Vagina (tissue), 2 donors: Measurements from ENCODE around the gene NTM. TPM values are rescaled to one million over a fixed set of nuclear protein-coding genes. Genes with fewer than 3 reads are reported as not detected.

Source experiments
- DNase-seq, 2 donors: peaks; one replicate each; pipeline ENCODE4 v3.0.0-alpha.2; 2017; ENCODE audit errors: extremely low spot score in 2 of 2
- H3K27ac ChIP-seq: fragments of 200-600 bp; sonication (generic); one replicate; pipeline ENCODE4 v1.5.1; 2019
- H3K27me3 ChIP-seq: fragments of 200-600 bp; sonication (generic); one replicate; pipeline ENCODE4 v1.5.1; 2019
- H3K36me3 ChIP-seq, 2 donors: fragments of 200-600 bp; sonication (generic); one replicate each; pipeline ENCODE4 v1.5.1; 2017 to 2019
- H3K4me1 ChIP-seq: fragments of 200-600 bp; sonication (generic); one replicate; pipeline ENCODE4 v1.5.1; 2019
- H3K4me3 ChIP-seq, 2 donors: fragments of 200-600 bp; sonication (generic); 1 replicate in 1 of 2; 2 replicates in 1 of 2; pipeline ENCODE4 v1.5.1; 2016 to 2019
- H3K9me3 ChIP-seq: fragments of 200-600 bp; sonication (generic); one replicate; pipeline ENCODE4 v1.5.1; 2019
- POLR2A ChIP-seq, 2 donors: fragments of 450-650 bp; IDR thresholded peaks; one replicate each; pipeline ENCODE4 v1.6.1; 2017; ENCODE audit warnings: antibody characterized with exemption in 2 of 2, mild to moderate bottlenecking in 2 of 2, moderate library complexity in 2 of 2
- POLR2AphosphoS5 ChIP-seq, 2 donors: sonication (generic); formaldehyde crosslinking; IDR thresholded peaks; one replicate each; pipeline ENCODE4 v1.9.0; 2017; ENCODE audit warnings: antibody characterized with exemption in 2 of 2, mild to moderate bottlenecking in 2 of 2, low read depth in 1 of 2; ENCODE audit not compliant: insufficient read depth in 1 of 2
- intact Hi-C: fragments of 100-400 bp; cut with DNase I; formaldehyde crosslinking; loops from one replicate; pipeline ENCODE4 v1.15.1; 2023
- total RNA-seq: library from RNA; depleted of rRNA; stranded (reverse); fragments of >200 nt; gene quantifications from one replicate; pipeline ENCODE4 v1.2.3, GENCODE V29; 2016
- TF ChIP-seq, protein P1 (sequence below), 3 experiments: fragments of 450-650 bp in 2 of 3; fragments of 200-600 bp in 1 of 3; sonication (generic) in 1 of 3; IDR thresholded peaks; one replicate each; pipeline ENCODE4 v1.5.1; 2017 to 2019; ENCODE audit warnings: antibody characterized with exemption in 3 of 3, mild to moderate bottlenecking in 2 of 3, moderate library complexity in 2 of 3

The NTM gene
- total RNA-seq, 1 donor from 2014 or later = 4.2 TPM

GRCh38 chr11:131499199-131499598 lies 128.8 kb downstream of the NTM start:
- DNase-seq = no peak
- H3K27me3 ChIP-seq = no peaks in the 10 kb centered on the region
- TF ChIP-seq POLR2AphosphoS5 (IDR thresholded peaks at IDR 0.05; ENCODE audit: insufficient read depth in 1 of 2, low read depth in 1 of 2) (no peak), POLR2A (IDR thresholded peaks at IDR 0.05) (no peak)
- TF ChIP-seq, protein P1, sequence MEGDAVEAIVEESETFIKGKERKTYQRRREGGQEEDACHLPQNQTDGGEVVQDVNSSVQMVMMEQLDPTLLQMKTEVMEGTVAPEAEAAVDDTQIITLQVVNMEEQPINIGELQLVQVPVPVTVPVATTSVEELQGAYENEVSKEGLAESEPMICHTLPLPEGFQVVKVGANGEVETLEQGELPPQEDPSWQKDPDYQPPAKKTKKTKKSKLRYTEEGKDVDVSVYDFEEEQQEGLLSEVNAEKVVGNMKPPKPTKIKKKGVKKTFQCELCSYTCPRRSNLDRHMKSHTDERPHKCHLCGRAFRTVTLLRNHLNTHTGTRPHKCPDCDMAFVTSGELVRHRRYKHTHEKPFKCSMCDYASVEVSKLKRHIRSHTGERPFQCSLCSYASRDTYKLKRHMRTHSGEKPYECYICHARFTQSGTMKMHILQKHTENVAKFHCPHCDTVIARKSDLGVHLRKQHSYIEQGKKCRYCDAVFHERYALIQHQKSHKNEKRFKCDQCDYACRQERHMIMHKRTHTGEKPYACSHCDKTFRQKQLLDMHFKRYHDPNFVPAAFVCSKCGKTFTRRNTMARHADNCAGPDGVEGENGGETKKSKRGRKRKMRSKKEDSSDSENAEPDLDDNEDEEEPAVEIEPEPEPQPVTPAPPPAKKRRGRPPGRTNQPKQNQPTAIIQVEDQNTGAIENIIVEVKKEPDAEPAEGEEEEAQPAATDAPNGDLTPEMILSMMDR (IDR thresholded peaks at IDR 0.05) = no peak
- H3K27ac ChIP-seq = no peak overlapping the region
- H3K36me3 ChIP-seq = no peaks in the 10 kb centered on the region
- intact Hi-C loops = no loop called here
- H3K4me3 ChIP-seq = no peak overlapping the region
- no peaks in the 10 kb centered on the region for H3K4me1 ChIP-seq
- no peaks in the 10 kb centered on the region for H3K9me3 ChIP-seq

GRCh38 chr11:131503017-131503416 lies 132.6 kb downstream of the NTM start:
- no peaks in the 10 kb centered on the region for H3K36me3 ChIP-seq
- no peak for TF ChIP-seq POLR2AphosphoS5 (IDR thresholded peaks at IDR 0.05; ENCODE audit: insufficient read depth in 1 of 2, low read depth in 1 of 2)
- no peak for TF ChIP-seq POLR2A (IDR thresholded peaks at IDR 0.05)
- H3K27me3 ChIP-seq = no peaks in the 10 kb centered on the region
- H3K27ac ChIP-seq = no peak overlapping the region
- no peak for DNase-seq
- no peaks in the 10 kb centered on the region for H3K9me3 ChIP-seq
- intact Hi-C loops = no loop called here
- H3K4me1 ChIP-seq = no peaks in the 10 kb centered on the region
- no peak overlapping the region for H3K4me3 ChIP-seq

DNA sequence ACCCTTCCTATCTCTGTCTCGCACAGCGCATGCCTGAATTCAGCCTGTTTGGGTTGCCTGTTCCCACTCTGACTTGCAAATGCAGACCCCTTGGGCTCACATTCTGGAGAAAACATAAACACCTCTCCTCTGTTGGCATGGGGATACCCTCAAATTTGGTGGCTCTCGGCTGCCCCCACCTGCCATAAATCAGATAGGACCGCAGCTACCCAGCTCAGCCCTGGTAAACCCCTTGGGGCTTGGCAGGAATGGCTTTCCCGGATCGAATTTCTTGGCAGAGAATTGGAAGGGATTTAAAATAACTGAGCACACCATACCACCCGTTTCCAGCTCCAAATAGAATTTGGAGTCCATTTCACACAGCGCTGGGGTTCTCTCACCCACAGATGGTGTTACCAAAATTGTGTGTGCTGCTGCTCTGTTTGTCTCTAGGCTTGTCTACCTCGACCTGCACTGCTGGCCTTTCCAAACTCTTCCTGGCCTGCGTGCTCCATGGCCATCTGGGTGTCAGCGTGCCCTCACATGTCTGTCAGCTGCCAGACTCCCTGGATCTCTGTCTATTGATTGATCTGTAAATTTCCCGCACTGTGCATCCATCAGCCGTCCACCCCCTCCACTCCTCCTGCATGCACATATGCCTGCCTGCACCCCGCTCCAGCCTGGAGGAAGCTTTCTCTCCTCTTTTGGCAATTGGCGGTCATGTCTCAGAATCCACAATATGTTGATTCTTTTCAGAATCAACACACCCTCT lies 134.0 kb downstream of the NTM start:
- intact Hi-C loops = no loop called here
- H3K27me3 ChIP-seq = no peaks in the 10 kb centered on the region

GRCh38 chr11:131506348-131506747 lies 135.9 kb downstream of the NTM start:
- H3K27ac ChIP-seq = no peak overlapping the region
- TF ChIP-seq POLR2A (IDR thresholded peaks at IDR 0.05) = no peak
- TF ChIP-seq, protein P1 (IDR thresholded peaks at IDR 0.05) = no peak
- TF ChIP-seq POLR2AphosphoS5 (IDR thresholded peaks at IDR 0.05; ENCODE audit: insufficient read depth in 1 of 2, low read depth in 1 of 2) = no peak
- H3K9me3 ChIP-seq = no peaks in the 10 kb centered on the region
- no peak for DNase-seq
- H3K4me1 ChIP-seq = no peaks in the 10 kb centered on the region
- intact Hi-C loops = no loop called here
- H3K4me3 ChIP-seq = no peak overlapping the region
- H3K27me3 ChIP-seq = no peaks in the 10 kb centered on the region
- no peaks in the 10 kb centered on the region for H3K36me3 ChIP-seq

More for the DNA sequence above, 134.0 kb downstream of the NTM start:
- no peaks in the 10 kb centered on the region for H3K4me1 ChIP-seq
- no peaks in the 10 kb centered on the region for H3K9me3 ChIP-seq
- no peak overlapping the region for H3K27ac ChIP-seq
- no peak for DNase-seq
- no peaks in the 10 kb centered on the region for H3K36me3 ChIP-seq
- TF ChIP-seq POLR2AphosphoS5 (IDR thresholded peaks at IDR 0.05; ENCODE audit: insufficient read depth in 1 of 2, low read depth in 1 of 2) (no peak), POLR2A (IDR thresholded peaks at IDR 0.05) (no peak)
- TF ChIP-seq, protein P1 (IDR thresholded peaks at IDR 0.05) = no peak
- H3K4me3 ChIP-seq = no peak overlapping the region

DNA sequence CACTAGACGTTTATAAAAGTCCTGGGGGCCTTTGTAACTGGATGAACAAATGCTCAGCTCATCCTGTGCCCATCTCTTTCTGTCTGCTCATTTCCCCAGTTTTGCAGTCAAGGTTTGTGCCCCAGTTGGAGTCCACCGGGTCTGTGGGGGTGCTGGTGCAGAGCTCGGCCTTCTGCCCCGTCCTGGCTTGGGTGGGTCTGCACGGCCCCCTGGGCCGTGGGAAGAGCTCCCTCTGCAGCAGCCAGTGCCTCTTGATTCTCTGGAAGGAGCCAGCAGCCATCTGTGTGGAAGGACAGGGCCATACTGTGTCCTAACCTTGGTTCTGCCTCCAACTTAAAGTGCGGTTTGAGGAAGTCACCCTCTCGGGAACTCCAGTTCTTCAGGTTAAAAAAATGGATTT lies 140.2 kb downstream of the NTM start:
- Histone ChIP-seq H3K27me3 (no peaks in the 10 kb centered on the region), H3K4me1 (no peaks in the 10 kb centered on the region), H3K36me3 (no peaks in the 10 kb centered on the region), H3K27ac (no peak overlapping the region), H3K9me3 (no peaks in the 10 kb centered on the region), H3K4me3 (no peak overlapping the region)
- DNase-seq = no peak
- intact Hi-C loops = no loop called here
- TF ChIP-seq POLR2AphosphoS5 (IDR thresholded peaks at IDR 0.05; ENCODE audit: insufficient read depth in 1 of 2, low read depth in 1 of 2) = no peak
- TF ChIP-seq, protein P1 (IDR thresholded peaks at IDR 0.05) = no peak
- no peak for TF ChIP-seq POLR2A (IDR thresholded peaks at IDR 0.05)
